H9 (cell line): ENCODE data around the gene RABGAP1L. TPM values are rescaled to one million over a fixed set of nuclear protein-coding genes. Genes with fewer than 3 reads are reported as not detected.

Source experiments
- DNase-seq: peaks from one replicate; pipeline ENCODE4 v3.0.0-alpha.2; 2017
- H2AFZ ChIP-seq: one replicate; pipeline ENCODE4 v1.6.1; 2013; ENCODE audit warnings: mild to moderate bottlenecking, low read length, control low read depth, moderate library complexity
- H2AK5ac ChIP-seq: 2 replicates; pipeline ENCODE4 v1.6.1; 2013; ENCODE audit warnings: low read length, control low read depth, mixed read lengths; ENCODE audit not compliant: insufficient read length
- H2BK120ac ChIP-seq: one replicate; pipeline ENCODE4 v1.6.1; 2013; ENCODE audit warnings: low read depth, mild to moderate bottlenecking, low read length, control low read depth, inconsistent platforms; ENCODE audit not compliant: poor library complexity, severe bottlenecking
- H2BK12ac ChIP-seq: 2 replicates; pipeline ENCODE4 v1.6.1; 2013; ENCODE audit warnings: low read length, control low read depth, mixed read lengths, low read depth; ENCODE audit not compliant: insufficient read length
- H2BK15ac ChIP-seq: 2 replicates; pipeline ENCODE4 v1.6.1; 2013; ENCODE audit warnings: low read depth, low read length, control low read depth
- H2BK20ac ChIP-seq: one replicate; pipeline ENCODE4 v1.6.1; 2013; ENCODE audit warnings: low read depth, mild to moderate bottlenecking, low read length, control low read depth, inconsistent platforms; ENCODE audit not compliant: poor library complexity, severe bottlenecking
- H2BK5ac ChIP-seq: 2 replicates; pipeline ENCODE4 v1.6.1; 2013; ENCODE audit warnings: low read length, control low read depth, mixed read lengths; ENCODE audit not compliant: insufficient read length
- H3K14ac ChIP-seq: 2 replicates; pipeline ENCODE4 v1.6.1; 2013; ENCODE audit warnings: low read length, control low read depth; ENCODE audit not compliant: insufficient read depth
- H3K18ac ChIP-seq: 2 replicates; pipeline ENCODE4 v1.6.1; 2013; ENCODE audit warnings: low read depth, mild to moderate bottlenecking, mixed read lengths, low read length, control low read depth; ENCODE audit not compliant: insufficient read length
- H3K23ac ChIP-seq: 2 replicates; pipeline ENCODE4 v1.6.1; 2013; ENCODE audit warnings: low read length, control low read depth, mixed read lengths, low read depth; ENCODE audit not compliant: insufficient read length
- H3K23me2 ChIP-seq: 2 replicates; pipeline ENCODE4 v1.6.1; 2013; ENCODE audit warnings: low read depth, mild to moderate bottlenecking, mixed read lengths, low read length, control low read depth; ENCODE audit not compliant: insufficient read length, poor library complexity, severe bottlenecking
- H3K27ac ChIP-seq: 2 replicates; pipeline ENCODE4 v1.5.1; 2013; ENCODE audit warnings: low read length, control low read depth, mixed read lengths, low read depth; ENCODE audit not compliant: insufficient read length
- H3K27me3 ChIP-seq: 2 replicates; pipeline ENCODE4 v1.6.1; 2013; ENCODE audit warnings: low read length, control low read depth, inconsistent platforms; ENCODE audit not compliant: insufficient read depth
- H3K4ac ChIP-seq: 2 replicates; pipeline ENCODE4 v1.6.1; 2013; ENCODE audit warnings: low read depth, mild to moderate bottlenecking, control low read depth, inconsistent platforms, low read length, moderate library complexity
- H3K4me1 ChIP-seq: 2 replicates; pipeline ENCODE4 v1.6.1; 2013; ENCODE audit warnings: low read length, control low read depth, inconsistent platforms; ENCODE audit not compliant: insufficient read depth
- H3K4me2 ChIP-seq: 2 replicates; pipeline ENCODE4 v1.6.1; 2013; ENCODE audit warnings: low read length, control low read depth, mixed read lengths; ENCODE audit not compliant: insufficient read length, insufficient read depth
- H3K56ac ChIP-seq: 2 replicates; pipeline ENCODE4 v1.6.1; 2013; ENCODE audit warnings: low read depth, mild to moderate bottlenecking, mixed read lengths, low read length, control low read depth; ENCODE audit not compliant: insufficient read length
- H3K79me1 ChIP-seq: 2 replicates; pipeline ENCODE4 v1.6.1; 2013; ENCODE audit warnings: low read depth, mild to moderate bottlenecking, moderate library complexity, low read length, control low read depth, inconsistent platforms; ENCODE audit not compliant: insufficient read depth, poor library complexity, severe bottlenecking
- H3K79me2 ChIP-seq: 2 replicates; pipeline ENCODE4 v1.6.1; 2013; ENCODE audit warnings: low read length, control low read depth, inconsistent platforms; ENCODE audit not compliant: insufficient read depth
- H3K9ac ChIP-seq: 2 replicates; pipeline ENCODE4 v1.6.1; 2013; ENCODE audit warnings: low read length, control low read depth, mixed read lengths; ENCODE audit not compliant: insufficient read length; ENCODE audit errors: extremely low read depth
- H3K9me3 ChIP-seq: one replicate; pipeline ENCODE4 v1.6.1; 2013; ENCODE audit warnings: low read depth, low read length, inconsistent platforms; ENCODE audit not compliant: control insufficient read depth
- H3T11ph ChIP-seq: one replicate; pipeline ENCODE4 v1.6.1; 2013; ENCODE audit warnings: mild to moderate bottlenecking, low read length, control low read depth, inconsistent platforms
- H4K20me1 ChIP-seq: one replicate; pipeline ENCODE4 v1.6.1; 2013; ENCODE audit not compliant: control insufficient read depth, insufficient read length, insufficient read depth
- H4K5ac ChIP-seq: 2 replicates; pipeline ENCODE4 v1.6.1; 2013; ENCODE audit warnings: low read depth, mild to moderate bottlenecking, mixed read lengths, low read length, control low read depth; ENCODE audit not compliant: insufficient read length
- H4K8ac ChIP-seq: replicated peaks from 2 replicates; pipeline ENCODE4 v1.6.1; 2013; ENCODE audit warnings: low read length, control low read depth, mixed read lengths, low read depth; ENCODE audit not compliant: insufficient read length
- H4K91ac ChIP-seq: 2 replicates; pipeline ENCODE4 v1.6.1; 2013; ENCODE audit warnings: low read depth, mild to moderate bottlenecking, moderate library complexity, mixed read lengths, low read length, control low read depth; ENCODE audit not compliant: insufficient read length
- H3K27ac Mint-ChIP-seq, 3 experiments: 2 replicates in 2 of 3; 3 replicates in 1 of 3; pipeline ENCODE4 v1.8.0; 2020 to 2021; ENCODE audit warnings: mixed read lengths in 3 of 3, mild to moderate bottlenecking in 1 of 3, moderate library complexity in 1 of 3
- H3K27me3 Mint-ChIP-seq: 2 replicates; pipeline ENCODE4 v1.8.0; 2021; ENCODE audit warnings: low read depth, mild to moderate bottlenecking, moderate library complexity, mixed read lengths
- H3K36me3 Mint-ChIP-seq, 3 experiments: 2 replicates in 2 of 3; 3 replicates in 1 of 3; pipeline ENCODE4 v1.8.0; 2020 to 2021; ENCODE audit warnings: low read depth in 3 of 3, mixed read lengths in 3 of 3; ENCODE audit not compliant: insufficient read depth in 1 of 3
- H3K4me1 Mint-ChIP-seq, 2 experiments: 2 replicates each; pipeline ENCODE4 v1.8.0; 2020; ENCODE audit warnings: mixed read lengths in 2 of 2
- H3K4me3 Mint-ChIP-seq, 2 experiments: 2 replicates in 1 of 2; 3 replicates in 1 of 2; pipeline ENCODE4 v1.8.0; 2020 to 2021; ENCODE audit warnings: mild to moderate bottlenecking in 2 of 2, mixed read lengths in 2 of 2, moderate library complexity in 1 of 2
- H3K9me3 Mint-ChIP-seq, 2 experiments: 2 replicates in 1 of 2; 3 replicates in 1 of 2; pipeline ENCODE4 v1.8.0; 2020; ENCODE audit warnings: mild to moderate bottlenecking in 2 of 2, mixed read lengths in 2 of 2, moderate library complexity in 1 of 2
- CTCF ChIP-seq: fragments of 200-600 bp; sonication (generic); conservative IDR thresholded peaks from 3 replicates; pipeline ENCODE4 v1.8.0; 2021; ENCODE audit warnings: antibody characterized with exemption, mild to moderate bottlenecking
- total RNA-seq: library from RNA; stranded (reverse); gene quantifications from 2 replicates; pipeline ENCODE4 v1.2.1, GENCODE V29; 2021

The RABGAP1L gene
- total RNA-seq, 1 experiment from 2014 or later, result 147 TPM

GRCh38 chr1:174912264-174912663 is 752.9 kb downstream of the RABGAP1L start:
- Mint-ChIP-seq H3K4me3 (no peak overlapping the region), H3K9me3 (no peaks in the 10 kb centered on the region), H3K27me3 (no peaks in the 10 kb centered on the region), H3K4me1 (peaks cover 3 to 5% of the 10 kb centered on the region in 2 experiments; a peak in 3 of 4 replicates), H3K36me3 (peaks cover 14 to 51% (median 29%) of the 10 kb centered on the region in 3 experiments; a peak in 6 of 7 replicates), H3K27ac (no peak overlapping the region; a peak in 2 of 7 replicates)
- Histone ChIP-seq H2BK5ac (no peak overlapping the region), H3K79me2 (peaks cover 7% of the 10 kb centered on the region), H2BK12ac (no peak overlapping the region), H2AK5ac (no peak overlapping the region), H3K9ac (no peak overlapping the region), H4K8ac (no peak overlapping the region), H3K27ac (no peak overlapping the region), H3K4me2 (no peak overlapping the region), H3K79me1 (no peaks in the 10 kb centered on the region), H2BK20ac (no peak overlapping the region), H3K18ac (no peak overlapping the region), H2BK15ac (no peak overlapping the region), H2BK120ac (no peak overlapping the region), H4K5ac (no peak overlapping the region), H3K9me3 (no peaks in the 10 kb centered on the region), H3K27me3 (no peaks in the 10 kb centered on the region), H4K20me1 (no peaks in the 10 kb centered on the region), H3K14ac (no peak overlapping the region), H3K4ac (no peak overlapping the region), H3K23me2 (no peaks in the 10 kb centered on the region), H4K91ac (no peak overlapping the region), H3K4me1 (no peaks in the 10 kb centered on the region), H3K23ac (no peak overlapping the region), H2AFZ (no peak overlapping the region), H3T11ph (no peak overlapping the region), H3K56ac (no peak overlapping the region)
- no peak for TF ChIP-seq CTCF
- no peak for DNase-seq
